Activated CD4-positive, alpha-beta T cell treated with anti-CD3 and anti-CD28 coated beads, Interleukin-10, Interleukin-2, amounts not matched to agents 100 ng/mL and 50 ng/mL, durations not matched to agents 16 hours and 8 hours (primary cell): ENCODE measurements around the gene CHD2.
"Not testable (repeated sequence)": the region's sequence is repeated elsewhere in the genome, so short reads cannot be mapped to it uniquely, and the experiment has no call there.

ENCODE experiments used
- DNase-seq: peaks from one replicate; pipeline ENCODE4 v3.0.0-alpha.2; 2020

The CHD2 gene

GRCh38 chr15:93037820-93038705 is 137.9 kb downstream of the CHD2 start:
- DNase-seq, result no peak

GRCh38 chr15:93039562-93040287 is 139.6 kb downstream of the CHD2 start:
- DNase-seq, result not testable (repeated sequence)

GRCh38 chr15:93040288-93041158 is 140.4 kb downstream of the CHD2 start:
- DNase-seq, result no peak

- DNase-seq, result no peak
These were observed 141.0 kb downstream of the CHD2 start for GRCh38 chr15:93041159-93041547.

GRCh38 chr15:93042211-93042610 is 142.1 kb downstream of the CHD2 start:
- no peak for DNase-seq

- no peak for DNase-seq
These were observed 142.7 kb downstream of the CHD2 start for GRCh38 chr15:93042691-93043378.

- DNase-seq, result no peak
These were observed 143.6 kb downstream of the CHD2 start for GRCh38 chr15:93043621-93044300.

GRCh38 chr15:93044301-93045190 is 144.4 kb downstream of the CHD2 start:
- DNase-seq, result no peak

- DNase-seq, result no peak
These were observed 145.2 kb downstream of the CHD2 start for GRCh38 chr15:93045191-93045785.

GRCh38 chr15:93046120-93046519 is 146.0 kb downstream of the CHD2 start:
- DNase-seq, result no peak

- no peak for DNase-seq
These were observed 146.6 kb downstream of the CHD2 start for GRCh38 chr15:93046721-93047120.

- peak; percentile 7 for DNase-seq
These were observed 147.7 kb downstream of the CHD2 start for GRCh38 chr15:93047621-93048425.

- DNase-seq, result no peak
These were observed 148.2 kb downstream of the CHD2 start for GRCh38 chr15:93048426-93048721.

- DNase-seq, result no peak
These were observed 148.6 kb downstream of the CHD2 start for GRCh38 chr15:93048759-93049161.

- no peak for DNase-seq
These were observed 149.1 kb downstream of the CHD2 start for GRCh38 chr15:93049233-93049632.

- no peak for DNase-seq
These were observed 149.9 kb downstream of the CHD2 start for GRCh38 chr15:93049914-93050578.

- DNase-seq, result no peak
These were observed 150.5 kb downstream of the CHD2 start for GRCh38 chr15:93050648-93051047.

- DNase-seq, result no peak
These were observed 151.3 kb downstream of the CHD2 start for GRCh38 chr15:93051236-93052089.
